ENCODE data around the gene ALK.

ALK gene

DNA sequence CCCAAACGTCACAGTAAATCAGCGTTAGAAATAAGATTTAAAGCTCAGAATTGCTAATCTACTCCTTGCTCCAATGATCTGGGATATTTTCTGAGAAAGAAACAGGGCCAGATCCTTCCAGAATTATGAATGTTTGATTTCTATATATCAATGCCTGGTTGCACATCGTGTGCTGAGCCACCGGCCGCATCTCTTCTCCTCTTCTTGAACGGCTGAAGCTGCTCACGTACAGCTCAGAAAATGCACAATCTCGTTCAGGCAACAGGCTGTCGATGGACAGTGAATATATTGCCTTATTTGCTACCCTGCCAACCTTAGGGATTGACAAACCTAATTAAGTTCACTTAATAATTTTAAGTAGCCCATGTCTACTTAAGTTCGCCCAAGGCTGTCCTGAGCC lies 636.7 kb downstream of the ALK start:
- TF ChIP-seq, protein P1, sequence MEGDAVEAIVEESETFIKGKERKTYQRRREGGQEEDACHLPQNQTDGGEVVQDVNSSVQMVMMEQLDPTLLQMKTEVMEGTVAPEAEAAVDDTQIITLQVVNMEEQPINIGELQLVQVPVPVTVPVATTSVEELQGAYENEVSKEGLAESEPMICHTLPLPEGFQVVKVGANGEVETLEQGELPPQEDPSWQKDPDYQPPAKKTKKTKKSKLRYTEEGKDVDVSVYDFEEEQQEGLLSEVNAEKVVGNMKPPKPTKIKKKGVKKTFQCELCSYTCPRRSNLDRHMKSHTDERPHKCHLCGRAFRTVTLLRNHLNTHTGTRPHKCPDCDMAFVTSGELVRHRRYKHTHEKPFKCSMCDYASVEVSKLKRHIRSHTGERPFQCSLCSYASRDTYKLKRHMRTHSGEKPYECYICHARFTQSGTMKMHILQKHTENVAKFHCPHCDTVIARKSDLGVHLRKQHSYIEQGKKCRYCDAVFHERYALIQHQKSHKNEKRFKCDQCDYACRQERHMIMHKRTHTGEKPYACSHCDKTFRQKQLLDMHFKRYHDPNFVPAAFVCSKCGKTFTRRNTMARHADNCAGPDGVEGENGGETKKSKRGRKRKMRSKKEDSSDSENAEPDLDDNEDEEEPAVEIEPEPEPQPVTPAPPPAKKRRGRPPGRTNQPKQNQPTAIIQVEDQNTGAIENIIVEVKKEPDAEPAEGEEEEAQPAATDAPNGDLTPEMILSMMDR (IDR thresholded peaks at IDR 0.05), result no peak
- no peaks in the 10 kb centered on the region for H3K9me3 ChIP-seq
- H3K27ac ChIP-seq, result no peak overlapping the region
- no peak overlapping the region for H3K4me3 ChIP-seq (ENCODE audit: low read depth in 1 of 2, low read length in 1 of 2)
- no peaks in the 10 kb centered on the region for H3K36me3 ChIP-seq
- no peaks in the 10 kb centered on the region for H3K4me1 ChIP-seq (ENCODE audit: control insufficient read depth in 1 of 2, insufficient read depth in 1 of 2, low read depth in 1 of 2, low read length in 1 of 2)
- H3K27me3 ChIP-seq, result peaks cover 3% of the 10 kb centered on the region

DNA sequence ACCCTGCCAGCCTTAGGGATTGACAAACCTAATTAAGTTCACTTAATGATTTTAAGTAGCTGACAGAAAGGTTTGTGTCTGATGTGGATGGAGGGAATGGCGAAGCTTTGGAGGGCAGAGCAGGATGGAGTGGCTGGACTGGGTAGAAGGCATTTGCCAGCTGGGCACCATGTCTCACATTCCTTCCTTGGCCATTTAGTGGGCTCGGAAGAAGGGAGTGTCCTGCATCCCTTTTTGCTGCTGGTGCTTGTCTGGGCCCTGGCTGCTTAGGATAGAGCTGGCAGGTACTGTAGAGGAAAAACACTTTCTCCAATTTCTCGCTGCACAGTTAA lies 639.5 kb downstream of the ALK start:
- Histone ChIP-seq H3K4me1 (ENCODE audit: control insufficient read depth in 1 of 2, insufficient read depth in 1 of 2, low read depth in 1 of 2, low read length in 1 of 2) (no peaks in the 10 kb centered on the region), H3K9me3 (no peaks in the 10 kb centered on the region), H3K27ac (no peak overlapping the region), H3K27me3 (peaks cover 4% of the 10 kb centered on the region), H3K4me3 (ENCODE audit: low read depth in 1 of 2, low read length in 1 of 2) (no peak overlapping the region), H3K36me3 (no peaks in the 10 kb centered on the region)
- TF ChIP-seq, protein P1 (IDR thresholded peaks at IDR 0.05), result no peak

DNA sequence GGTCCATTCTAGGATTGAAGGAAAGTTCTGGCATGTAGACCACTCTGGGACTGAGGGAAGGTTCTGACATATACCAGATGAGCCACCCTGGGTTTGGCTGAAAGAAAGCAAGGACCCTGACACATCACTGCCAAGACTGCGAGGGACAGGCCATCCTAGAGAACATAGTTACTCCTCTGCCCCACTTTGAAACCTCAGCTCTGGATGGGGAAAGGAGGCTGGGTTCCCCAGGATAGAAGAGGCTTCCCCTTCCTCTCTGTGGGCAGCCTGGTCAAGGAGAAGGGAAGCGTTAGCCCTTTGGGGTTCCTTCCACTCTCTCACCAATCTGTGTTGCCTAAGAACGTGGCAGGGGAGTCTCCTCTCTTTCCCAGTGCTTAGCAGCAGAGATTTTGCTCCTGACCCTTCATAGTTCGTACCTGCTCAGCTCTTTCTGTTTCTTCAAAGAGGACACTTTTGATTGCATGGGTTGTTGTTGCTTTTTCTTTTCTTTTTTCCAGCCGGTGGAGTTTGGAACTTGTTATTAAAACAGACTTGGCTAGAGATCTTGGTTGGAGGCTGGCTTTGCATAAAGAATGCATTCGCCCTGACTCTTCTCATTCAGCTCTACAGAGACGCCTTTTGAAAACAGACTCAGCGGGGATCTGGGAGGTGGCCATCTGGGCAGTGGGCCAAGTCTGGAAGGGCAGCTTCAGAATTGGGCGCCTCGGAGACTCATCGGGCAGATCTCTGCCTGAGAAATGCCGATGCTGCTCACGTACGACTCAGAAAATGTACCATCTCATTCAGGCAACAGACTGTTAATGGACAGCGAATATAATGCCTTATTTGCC lies 640.1 kb downstream of the ALK start:
- Histone ChIP-seq H3K27ac (no peak overlapping the region), H3K36me3 (no peaks in the 10 kb centered on the region), H3K4me1 (ENCODE audit: control insufficient read depth in 1 of 2, insufficient read depth in 1 of 2, low read depth in 1 of 2, low read length in 1 of 2) (no peaks in the 10 kb centered on the region), H3K9me3 (no peaks in the 10 kb centered on the region), H3K4me3 (ENCODE audit: low read depth in 1 of 2, low read length in 1 of 2) (no peak overlapping the region), H3K27me3 (peaks cover 7% of the 10 kb centered on the region)
- TF ChIP-seq, protein P1 (IDR thresholded peaks at IDR 0.05), result no peak

DNA sequence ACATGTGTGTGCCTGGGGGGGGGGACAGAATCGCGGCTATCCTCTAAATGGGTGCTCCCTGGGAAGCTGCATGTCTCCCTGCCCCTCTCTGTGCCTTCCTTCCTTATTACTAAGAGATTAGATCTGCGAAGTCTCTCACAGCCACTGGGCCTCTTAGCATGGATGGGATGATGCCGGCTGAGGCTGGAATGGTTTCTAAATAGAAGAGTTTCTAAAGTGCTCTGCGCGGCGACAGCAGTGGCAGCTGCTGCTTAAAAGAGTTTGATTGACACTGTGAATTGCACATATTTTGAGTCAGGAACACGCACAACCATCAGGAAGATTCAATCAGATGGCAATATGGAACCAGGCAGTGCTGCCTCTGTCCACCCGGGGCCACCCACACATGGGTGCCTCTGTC lies 642.4 kb downstream of the ALK start:
- no peak overlapping the region for H3K27ac ChIP-seq
- H3K27me3 ChIP-seq, result peaks cover 15% of the 10 kb centered on the region
- H3K36me3 ChIP-seq, result no peaks in the 10 kb centered on the region
- TF ChIP-seq, protein P1 (IDR thresholded peaks at IDR 0.05), result no peak
- no peaks in the 10 kb centered on the region for H3K4me1 ChIP-seq (ENCODE audit: control insufficient read depth in 1 of 2, insufficient read depth in 1 of 2, low read depth in 1 of 2, low read length in 1 of 2)
- H3K4me3 ChIP-seq (ENCODE audit: low read depth in 1 of 2, low read length in 1 of 2), result no peak overlapping the region
- H3K9me3 ChIP-seq, result no peaks in the 10 kb centered on the region

DNA sequence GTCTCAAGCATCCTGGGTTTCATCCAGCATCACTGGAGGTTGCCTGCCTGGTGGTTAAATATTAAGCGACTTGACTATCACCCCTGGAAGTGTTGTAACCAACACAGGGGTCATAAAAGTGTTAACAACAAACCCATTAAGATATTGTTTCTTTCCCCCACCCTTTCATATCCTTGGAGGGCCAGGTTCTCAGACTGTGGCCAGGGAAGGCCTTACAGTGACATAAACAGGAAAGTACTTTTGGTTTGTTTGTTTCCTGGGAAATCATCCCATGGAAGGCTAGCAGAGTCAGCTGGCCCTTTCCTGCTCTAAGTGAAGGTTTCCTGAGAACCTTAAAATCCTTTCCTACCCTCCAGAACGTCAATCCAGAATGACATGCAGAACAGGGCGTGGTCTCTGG lies 645.2 kb downstream of the ALK start:
- no peak overlapping the region for H3K27ac ChIP-seq
- H3K27me3 ChIP-seq, result peaks cover 15% of the 10 kb centered on the region
- no peak overlapping the region for H3K4me3 ChIP-seq (ENCODE audit: low read depth in 1 of 2, low read length in 1 of 2)
- H3K4me1 ChIP-seq (ENCODE audit: control insufficient read depth in 1 of 2, insufficient read depth in 1 of 2, low read depth in 1 of 2, low read length in 1 of 2), result no peaks in the 10 kb centered on the region
- TF ChIP-seq, protein P1 (IDR thresholded peaks at IDR 0.05), result no peak
- no peaks in the 10 kb centered on the region for H3K36me3 ChIP-seq
- no peaks in the 10 kb centered on the region for H3K9me3 ChIP-seq
